D721Med (cell line): ENCODE measurements around the gene CHIC2.

Source experiments
- DNase-seq: peaks from one replicate; pipeline ENCODE4 v3.0.0; 2011; ENCODE audit warnings: low spot score; ENCODE audit not compliant: insufficient read length
- FAIRE-seq: peaks from 2 replicates; lab custom pipeline; 2011; peaks lifted over from hg19 to GRCh38; lab: Jason Lieb, UNC
- TF ChIP-seq, protein P1 (sequence below): IDR thresholded peaks from 2 replicates; pipeline ENCODE4 v1.5.1; 2012; ENCODE audit warnings: mild to moderate bottlenecking, control low read depth; ENCODE audit not compliant: insufficient read depth; ENCODE audit errors: missing control alignments

CHIC2 gene

DNA sequence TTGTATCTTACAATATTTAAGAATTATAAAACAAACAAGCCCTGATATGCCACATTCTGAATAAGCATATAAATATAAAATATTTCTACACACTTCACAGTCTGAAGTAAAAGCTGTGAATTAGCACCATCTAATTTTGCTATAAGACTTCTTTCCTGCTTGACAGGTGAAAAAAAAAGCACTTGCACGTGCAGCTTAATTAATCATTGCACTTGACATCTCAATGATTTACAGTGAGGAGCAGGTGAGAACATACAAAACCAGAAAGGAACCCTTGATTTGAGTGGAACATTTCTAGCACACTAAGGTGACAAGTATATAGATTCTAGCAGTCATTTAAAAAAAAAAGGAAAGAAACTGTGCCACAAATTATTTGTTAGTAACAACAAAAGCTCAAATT, 47.9 kb downstream of the CHIC2 start:
- TF ChIP-seq, protein P1, sequence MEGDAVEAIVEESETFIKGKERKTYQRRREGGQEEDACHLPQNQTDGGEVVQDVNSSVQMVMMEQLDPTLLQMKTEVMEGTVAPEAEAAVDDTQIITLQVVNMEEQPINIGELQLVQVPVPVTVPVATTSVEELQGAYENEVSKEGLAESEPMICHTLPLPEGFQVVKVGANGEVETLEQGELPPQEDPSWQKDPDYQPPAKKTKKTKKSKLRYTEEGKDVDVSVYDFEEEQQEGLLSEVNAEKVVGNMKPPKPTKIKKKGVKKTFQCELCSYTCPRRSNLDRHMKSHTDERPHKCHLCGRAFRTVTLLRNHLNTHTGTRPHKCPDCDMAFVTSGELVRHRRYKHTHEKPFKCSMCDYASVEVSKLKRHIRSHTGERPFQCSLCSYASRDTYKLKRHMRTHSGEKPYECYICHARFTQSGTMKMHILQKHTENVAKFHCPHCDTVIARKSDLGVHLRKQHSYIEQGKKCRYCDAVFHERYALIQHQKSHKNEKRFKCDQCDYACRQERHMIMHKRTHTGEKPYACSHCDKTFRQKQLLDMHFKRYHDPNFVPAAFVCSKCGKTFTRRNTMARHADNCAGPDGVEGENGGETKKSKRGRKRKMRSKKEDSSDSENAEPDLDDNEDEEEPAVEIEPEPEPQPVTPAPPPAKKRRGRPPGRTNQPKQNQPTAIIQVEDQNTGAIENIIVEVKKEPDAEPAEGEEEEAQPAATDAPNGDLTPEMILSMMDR: no peak
- DNase-seq (no peak), FAIRE-seq (no peak)

DNA sequence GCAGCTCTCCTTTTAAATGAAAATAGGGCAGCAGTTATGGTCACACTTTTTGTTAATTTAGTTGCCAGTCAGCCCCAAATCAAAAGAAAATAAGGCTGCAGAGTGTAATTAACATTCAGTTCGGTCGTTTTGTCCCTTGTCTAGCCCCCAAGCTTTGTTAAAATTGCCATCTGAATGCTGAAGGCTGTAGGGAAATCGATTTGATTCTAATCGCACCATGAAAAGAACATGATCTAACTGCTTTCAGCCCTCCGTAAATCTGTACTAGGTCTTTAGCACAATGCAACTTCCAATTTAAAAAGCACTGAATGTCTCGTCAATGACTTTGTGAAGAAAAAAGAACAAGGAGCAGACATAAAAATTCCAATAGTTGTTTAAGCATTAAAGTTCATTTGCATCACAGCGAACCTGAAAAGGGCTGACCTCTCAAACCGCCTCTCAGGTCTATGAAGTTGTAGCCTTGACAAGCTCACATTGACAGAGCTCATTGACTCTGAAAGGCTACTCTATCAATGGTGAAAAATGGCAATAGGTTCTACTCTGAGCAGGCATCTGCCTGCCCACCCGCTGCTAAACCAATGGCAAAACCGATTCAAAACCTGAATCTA, 48.9 kb downstream of the CHIC2 start:
- DNase-seq: no peak
- TF ChIP-seq, protein P1: no peak
- no peak for FAIRE-seq

DNA sequence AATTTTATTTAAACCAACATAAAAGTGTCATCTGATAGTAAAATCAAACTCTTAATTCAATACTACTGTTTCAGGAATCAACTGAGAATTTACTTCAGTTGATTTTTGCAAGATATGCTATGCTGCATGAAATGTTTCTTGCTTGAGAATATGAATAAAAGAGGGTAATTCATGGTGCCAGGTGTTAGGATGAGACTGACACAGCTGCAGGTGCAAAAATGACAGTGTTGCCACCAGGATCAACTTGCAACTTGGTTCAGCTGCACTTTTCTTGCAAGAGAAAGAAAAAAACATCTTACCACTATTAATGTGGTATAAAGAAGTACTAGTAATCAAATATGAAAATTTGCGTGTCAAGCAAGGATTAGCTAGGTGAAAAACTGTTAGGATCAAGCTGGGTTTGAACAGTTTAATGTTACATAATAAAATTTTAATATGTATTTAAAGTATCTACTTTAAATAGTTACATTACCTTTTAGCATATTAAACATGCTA, 49.7 kb downstream of the CHIC2 start:
- TF ChIP-seq, protein P1: no peak
- no peak for DNase-seq
- FAIRE-seq: no peak

DNA sequence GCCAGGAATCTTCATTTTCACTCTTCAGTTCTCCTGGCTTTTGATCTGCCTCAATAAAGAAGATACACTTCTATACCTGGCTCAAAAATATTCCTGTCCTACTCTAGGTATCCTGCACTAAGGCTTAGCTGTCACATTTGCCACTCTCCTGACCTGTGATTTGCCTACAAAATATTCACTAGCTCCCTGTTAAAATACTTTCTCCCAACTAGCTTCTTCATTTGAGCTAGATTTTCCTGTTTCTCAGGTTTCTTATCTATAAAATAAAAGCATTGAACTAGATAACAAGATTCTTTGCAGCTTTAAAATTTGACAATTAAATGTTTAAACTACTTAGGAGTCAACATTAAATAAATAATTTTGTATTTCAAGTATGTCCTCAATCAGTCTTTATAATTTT, 53.2 kb downstream of the CHIC2 start:
- no peak for DNase-seq
- TF ChIP-seq, protein P1: no peak
- FAIRE-seq: no peak

DNA sequence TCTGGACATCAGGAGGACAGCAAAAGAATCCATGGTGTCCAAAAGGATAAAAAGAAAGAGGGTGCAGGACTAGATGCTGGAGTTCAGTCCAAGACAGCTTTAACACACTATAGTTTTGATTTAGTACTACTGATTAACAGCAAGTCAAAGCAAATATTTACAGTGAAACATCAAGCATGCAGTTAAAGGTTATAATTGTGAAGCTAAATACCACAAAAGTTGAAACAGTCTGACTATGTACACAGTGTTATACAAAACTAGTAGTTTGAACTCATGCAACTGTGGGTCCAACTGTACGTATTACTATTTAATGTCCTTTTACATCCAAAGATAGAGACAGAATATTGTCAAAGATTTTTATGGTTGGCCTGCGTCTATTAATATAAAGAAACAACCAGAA, 57.6 kb downstream of the CHIC2 start:
- no peak for DNase-seq
- no peak for FAIRE-seq

DNA sequence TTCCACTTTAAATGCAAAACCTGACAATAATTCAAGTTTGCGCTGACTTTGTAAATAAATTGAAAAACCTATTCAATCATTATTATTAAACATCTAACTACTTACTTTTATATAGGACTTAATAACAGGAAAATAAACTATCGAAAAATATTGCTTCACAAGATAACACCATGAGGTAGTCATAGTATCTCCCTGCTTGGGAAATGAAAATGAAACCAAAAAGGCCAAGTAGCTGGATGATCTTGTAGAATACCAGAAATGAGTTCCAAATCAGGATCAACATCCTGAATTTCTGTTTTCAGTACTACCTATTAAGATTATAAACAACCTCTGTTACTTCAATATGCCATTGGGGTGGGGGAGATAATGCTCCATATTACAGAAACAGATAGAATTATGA, 58.9 kb downstream of the CHIC2 start:
- DNase-seq: no peak
- FAIRE-seq: no peak
- TF ChIP-seq, protein P1: no peak

More for the DNA sequence above, 57.6 kb downstream of the CHIC2 start:
- TF ChIP-seq, protein P1: no peak

DNA sequence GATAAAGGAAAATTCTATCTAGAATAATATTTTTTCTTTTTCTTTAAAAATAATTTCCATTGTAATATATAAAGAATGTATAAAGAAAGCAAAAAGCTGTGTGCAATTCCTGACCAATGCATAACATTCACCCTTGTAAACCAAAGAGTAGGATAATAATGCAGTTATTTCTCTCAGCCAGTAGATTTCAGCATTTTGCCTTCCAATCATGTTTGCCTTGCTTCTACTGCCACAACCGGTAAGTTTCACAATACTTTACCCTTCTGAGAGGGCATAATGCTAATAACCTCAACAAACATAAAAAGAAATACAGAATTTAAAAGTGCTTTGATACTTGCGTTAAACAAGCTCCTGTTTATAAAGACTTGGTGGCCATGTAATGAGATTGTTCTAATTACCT, 59.9 kb downstream of the CHIC2 start:
- FAIRE-seq: no peak
- TF ChIP-seq, protein P1: no peak
- no peak for DNase-seq
